OCI-LY1 (cell line): Measurements from ENCODE around the gene MAP4K4.
"Not testable (repeated sequence)": the region's sequence is repeated elsewhere in the genome, so short reads cannot be mapped to it uniquely, and the experiment has no call there.

ENCODE experiments used
- H2AFZ ChIP-seq: fragments of 200-600 bp; sonication (generic), shearing (Covaris generic); 2 replicates; pipeline ENCODE4 v1.6.0; 2014; ENCODE audit warnings: antibody characterized with exemption, mild to moderate bottlenecking, low read length
- H3F3A ChIP-seq: fragments of 200-600 bp; sonication (generic), shearing (Covaris generic); 2 replicates; pipeline ENCODE4 v1.6.0; 2014; ENCODE audit warnings: mild to moderate bottlenecking, antibody characterized with exemption, low read length, moderate library complexity; ENCODE audit not compliant: insufficient read depth
- H3K27ac ChIP-seq: fragments of 200-600 bp; sonication (generic); 2 replicates; pipeline ENCODE4 v1.5.1; 2014; ENCODE audit warnings: low read length, mixed run types, mild to moderate bottlenecking, low read depth; ENCODE audit not compliant: poor library complexity, severe bottlenecking
- H3K27me3 ChIP-seq: fragments of 200-600 bp; sonication (generic); 2 replicates; pipeline ENCODE4 v1.6.0; 2014; ENCODE audit warnings: antibody characterized with exemption, mild to moderate bottlenecking, low read length, moderate library complexity; ENCODE audit not compliant: insufficient read depth
- H3K36me3 ChIP-seq: fragments of 200-600 bp; sonication (generic); 2 replicates; pipeline ENCODE4 v1.6.1; 2014; ENCODE audit warnings: mild to moderate bottlenecking, antibody characterized with exemption, low read length, moderate library complexity, mixed read lengths; ENCODE audit not compliant: insufficient read depth
- H3K4me1 ChIP-seq: fragments of 200-600 bp; sonication (generic); 2 replicates; pipeline ENCODE4 v1.5.1; 2014; ENCODE audit warnings: mild to moderate bottlenecking, low read length, moderate library complexity; ENCODE audit not compliant: insufficient read depth, severe bottlenecking
- H3K4me2 ChIP-seq: fragments of 200-600 bp; sonication (generic), shearing (Covaris generic); 2 replicates; pipeline ENCODE4 v1.6.1; 2014; ENCODE audit warnings: low read length
- H3K4me3 ChIP-seq: fragments of 200-600 bp; sonication (generic); 2 replicates; pipeline ENCODE4 v1.5.1; 2014; ENCODE audit warnings: low read length, low read depth, mild to moderate bottlenecking, mixed read lengths; ENCODE audit not compliant: poor library complexity, severe bottlenecking
- H3K79me2 ChIP-seq: fragments of 200-600 bp; shearing (Covaris generic); 2 replicates; pipeline ENCODE4 v1.6.1; 2016; ENCODE audit warnings: mixed run types, low read length, mixed read lengths; ENCODE audit not compliant: insufficient read depth
- H3K9ac ChIP-seq: fragments of 200-600 bp; sonication (generic), shearing (Covaris generic); 2 replicates; pipeline ENCODE4 v1.6.1; 2014; ENCODE audit warnings: mild to moderate bottlenecking, low read length, mixed read lengths
- H3K9me2 ChIP-seq: fragments of 200-600 bp; sonication (generic), shearing (Covaris generic); 2 replicates; pipeline ENCODE4 v1.6.1; 2014; ENCODE audit warnings: low read depth, mild to moderate bottlenecking, low read length, mixed read lengths
- H3K9me3 ChIP-seq: fragments of 200-600 bp; shearing (Covaris generic); 2 replicates; pipeline ENCODE4 v1.6.1; 2014; ENCODE audit warnings: low read length, mixed read lengths
- H4K20me1 ChIP-seq: fragments of 200-600 bp; sonication (generic), shearing (Covaris generic); 2 replicates; pipeline ENCODE4 v1.6.0; 2016; ENCODE audit warnings: mild to moderate bottlenecking, low read length; ENCODE audit not compliant: insufficient read depth
- CTCF ChIP-seq: fragments of 200-600 bp; sonication (generic), shearing (Covaris generic); IDR thresholded peaks from 2 replicates; pipeline ENCODE4 v1.5.1; 2017; ENCODE audit warnings: mild to moderate bottlenecking, antibody characterized with exemption, low read length, moderate library complexity, mixed read lengths
- EZH2 ChIP-seq: fragments of 200-600 bp; sonication (generic), shearing (Covaris generic); IDR thresholded peaks from 2 replicates; pipeline ENCODE4 v1.8.0; 2017; ENCODE audit warnings: borderline replicate concordance, mixed run types, mild to moderate bottlenecking, antibody characterized with exemption, low read length, moderate library complexity, mixed read lengths

Gene MAP4K4

GRCh38 chr2:101930019-101930418 lies 232.5 kb downstream of the MAP4K4 start:
- TF ChIP-seq CTCF = no peak
- no peak for TF ChIP-seq EZH2
- H3K9ac ChIP-seq = no peak overlapping the region
- no peaks in the 10 kb centered on the region for H3K79me2 ChIP-seq

GRCh38 chr2:101930847-101931246 lies 233.3 kb downstream of the MAP4K4 start:
- H4K20me1 ChIP-seq = no peaks in the 10 kb centered on the region
- H3K9me3 ChIP-seq = no peaks in the 10 kb centered on the region; the same call in 1 of the 2 replicates
- H3K9me2 ChIP-seq = no peaks in the 10 kb centered on the region
- no peaks in the 10 kb centered on the region for H3K27me3 ChIP-seq
- H3K79me2 ChIP-seq = no peaks in the 10 kb centered on the region
- H3K4me2 ChIP-seq = no peak overlapping the region
- H3K36me3 ChIP-seq = no peaks in the 10 kb centered on the region
- H3K4me1 ChIP-seq = no peaks in the 10 kb centered on the region
- TF ChIP-seq EZH2 = no peak
- no peak for TF ChIP-seq CTCF
- no peak overlapping the region for H3K27ac ChIP-seq
- no peak overlapping the region for H3K9ac ChIP-seq
- no peak overlapping the region for H2AFZ ChIP-seq
- no peaks in the 10 kb centered on the region for H3F3A ChIP-seq
- no peak overlapping the region for H3K4me3 ChIP-seq

More at GRCh38 chr2:101930019-101930418, 232.5 kb downstream of the MAP4K4 start:
- no peak overlapping the region for H3K4me2 ChIP-seq
- no peaks in the 10 kb centered on the region; the same call in 1 of the 2 replicates for H3K9me3 ChIP-seq
- H3K27me3 ChIP-seq = no peaks in the 10 kb centered on the region
- H3K27ac ChIP-seq = no peak overlapping the region
- no peak overlapping the region for H3K4me3 ChIP-seq
- H3K9me2 ChIP-seq = no peaks in the 10 kb centered on the region
- no peaks in the 10 kb centered on the region for H4K20me1 ChIP-seq
- H3K4me1 ChIP-seq = no peaks in the 10 kb centered on the region
- no peaks in the 10 kb centered on the region for H3K36me3 ChIP-seq
- H3F3A ChIP-seq = no peaks in the 10 kb centered on the region
- H2AFZ ChIP-seq = no peak overlapping the region

GRCh38 chr2:101931402-101931801 lies 233.9 kb downstream of the MAP4K4 start:
- no peaks in the 10 kb centered on the region; the same call in 1 of the 2 replicates for H3K9me3 ChIP-seq
- no peak overlapping the region for H3K4me2 ChIP-seq
- no peaks in the 10 kb centered on the region for H3K79me2 ChIP-seq
- no peaks in the 10 kb centered on the region for H3F3A ChIP-seq
- H3K27ac ChIP-seq = no peak overlapping the region
- TF ChIP-seq EZH2 = no peak
- no peak for TF ChIP-seq CTCF
- no peaks in the 10 kb centered on the region for H3K27me3 ChIP-seq
- H3K9ac ChIP-seq = no peak overlapping the region
- no peak overlapping the region for H3K4me3 ChIP-seq
- H3K36me3 ChIP-seq = no peaks in the 10 kb centered on the region
- no peak overlapping the region for H2AFZ ChIP-seq
- H3K4me1 ChIP-seq = no peaks in the 10 kb centered on the region
- no peaks in the 10 kb centered on the region for H4K20me1 ChIP-seq
- no peaks in the 10 kb centered on the region for H3K9me2 ChIP-seq

GRCh38 chr2:101935764-101936163 lies 238.3 kb downstream of the MAP4K4 start:
- not testable (repeated sequence) for H3K27me3 ChIP-seq, H4K20me1 ChIP-seq, H3K9ac ChIP-seq, H3K9me3 ChIP-seq, H3K27ac ChIP-seq, H3K4me1 ChIP-seq, H3K4me2 ChIP-seq, H2AFZ ChIP-seq, H3F3A ChIP-seq, H3K36me3 ChIP-seq, H3K4me3 ChIP-seq, H3K9me2 ChIP-seq, H3K79me2 ChIP-seq
